Thyroid gland (tissue), 4 donors: Measurements from ENCODE around the gene MUTYH. TPM values are rescaled to one million over a fixed set of nuclear protein-coding genes. Genes with fewer than 3 reads are reported as not detected.

Source experiments
- DNase-seq, 2 donors: peaks; one replicate each; pipeline ENCODE4 v3.0.0-alpha.2; 2019
- H3K27ac ChIP-seq, 3 donors: fragments of 200-600 bp; sonication (generic); 1 replicate in 2 of 3; 2 replicates in 1 of 3; pipeline ENCODE4 v1.5.1; 2016 to 2019; ENCODE audit warnings: mild to moderate bottlenecking in 1 of 3, moderate library complexity in 1 of 3
- H3K27me3 ChIP-seq: fragments of 200-600 bp; sonication (generic); one replicate; pipeline ENCODE4 v1.5.1; 2019
- H3K36me3 ChIP-seq, 2 donors: fragments of 200-600 bp; sonication (generic); one replicate each; pipeline ENCODE4 v1.5.1; 2016 to 2019
- H3K4me1 ChIP-seq, 2 donors: fragments of 200-600 bp; sonication (generic); one replicate each; pipeline ENCODE4 v1.5.1; 2017 to 2019
- H3K4me3 ChIP-seq, 3 donors: fragments of 200-600 bp; sonication (generic); replicated peaks in 1 of 3; 1 replicate in 2 of 3; 2 replicates in 1 of 3; pipeline ENCODE4 v1.5.1; 2016; ENCODE audit warnings: mild to moderate bottlenecking in 1 of 3
- H3K9me3 ChIP-seq: fragments of 200-600 bp; sonication (generic); one replicate; pipeline ENCODE4 v1.5.1; 2017
- CTCF ChIP-seq, 6 experiments: fragments of 200-600 bp in 3 of 6; fragments of 450-650 bp in 3 of 6; sonication (generic) in 3 of 6; IDR thresholded peaks; one replicate each; pipeline ENCODE4 v1.5.1; 2016 to 2019; ENCODE audit warnings: antibody characterized with exemption in 6 of 6, mild to moderate bottlenecking in 2 of 6, inconsistent platforms in 1 of 6, moderate library complexity in 1 of 6
- POLR2A ChIP-seq, 2 donors: fragments of 450-650 bp; IDR thresholded peaks; one replicate each; pipeline ENCODE4 v1.6.1; 2017; ENCODE audit warnings: antibody characterized with exemption in 2 of 2, mild to moderate bottlenecking in 2 of 2, moderate library complexity in 1 of 2
- WGBS, 2 donors: methylation state at CpG; one replicate each; pipeline ENCODE4 v1.1.5; 2017; 5-methylcytosine and 5-hydroxymethylcytosine counted together
- intact Hi-C: fragments of 100-400 bp; cut with DNase I; formaldehyde crosslinking; loops from one replicate; pipeline ENCODE4 v1.15.1; 2023
- total RNA-seq, 4 donors: library from RNA; depleted of rRNA; stranded (reverse); fragments of >200 nt; gene quantifications; one replicate each; pipeline ENCODE4 v1.2.3, GENCODE V29; 2016

Gene MUTYH
- total RNA-seq, 4 donors from 2014 or later: 23.7 to 45.9 (median 31.7) TPM

- Histone ChIP-seq H3K4me1 (no peaks in the 10 kb centered on the region), H3K36me3 (no peaks in the 10 kb centered on the region), H3K27me3 (no peaks in the 10 kb centered on the region), H3K9me3 (no peaks in the 10 kb centered on the region), H3K4me3 (no peak overlapping the region), H3K27ac (no peak overlapping the region)
- TF ChIP-seq POLR2A (IDR thresholded peaks at IDR 0.05) (no peak), CTCF (IDR thresholded peaks at IDR 0.05) (no peak)
- DNase-seq: no peak
- intact Hi-C loops: no loop called here
- WGBS, 2 donors: 68 to 76% methylated on average over 3 of the region's 3 CpGs
Measured at GRCh38 chr1:45282351-45282750, 57.9 kb downstream of the MUTYH start.

Other genes with a start within 250 kb of the MUTYH start
- 10 to 100 TPM in 3 of 4 donors, 1 to 10 TPM in 1; 6.3 to 15.4 (median 12.5) TPM for gene ZSWIM5, start 133.8 kb downstream of the MUTYH start, total RNA-seq
- 1 to 10 TPM in 2 of 4 donors, under 1 TPM in 2; 0.27 to 3.5 (median 1.1) TPM for gene HPDL, start 13.5 kb downstream of the MUTYH start, total RNA-seq
- gene TOE1, start 270 bp downstream of the MUTYH start, total RNA-seq: 10 to 100 TPM; 15.7 to 19.8 (median 17.8) TPM
- 1 to 10 TPM; 4.8 to 5.7 (median 5.5) TPM for gene TESK2, start 150.7 kb upstream of the MUTYH start, total RNA-seq
- gene CCDC163, start 159.6 kb upstream of the MUTYH start, total RNA-seq: 1 to 10 TPM in 2 of 4 donors, under 1 TPM in 2; 0.40 to 1.7 (median 1.0) TPM
- gene MMACHC, start 159.9 kb upstream of the MUTYH start, total RNA-seq: 1 to 10 TPM; 1.3 to 5.9 (median 5.0) TPM
- gene PRDX1, start 181.4 kb upstream of the MUTYH start, total RNA-seq: 1,000 to 10,000 TPM in 2 of 4 donors, 100 to 1,000 TPM in 2; 872 to 1,202 (median 1,015) TPM
- 100 to 1,000 TPM in 3 of 4 donors, 10 to 100 TPM in 1; 67.5 to 143 (median 127) TPM for gene AKR1A1, start 210.4 kb upstream of the MUTYH start, total RNA-seq
- 10 to 100 TPM; 45.8 to 98.3 (median 75.1) TPM for gene NASP, start 243.6 kb upstream of the MUTYH start, total RNA-seq